Esophagus squamous epithelium (tissue), 5 donors: ENCODE measurements around the gene FAM124A. TPM values are rescaled to one million over a fixed set of nuclear protein-coding genes. Genes with fewer than 3 reads are reported as not detected.

ENCODE experiments used
- DNase-seq: peaks from one replicate; lab custom pipeline; 2025; lab: John Stamatoyannopoulos, UW
- H3K27ac ChIP-seq, 4 donors: fragments of 200-600 bp; sonication (generic); one replicate each; pipeline ENCODE4 v1.5.1; 2016 to 2019; ENCODE audit warnings: mild to moderate bottlenecking in 1 of 4
- H3K27me3 ChIP-seq, 4 donors: fragments of 200-600 bp; sonication (generic); 1 replicate in 3 of 4; 2 replicates in 1 of 4; pipeline versions ENCODE4 v1.5.1 to v1.6.0; 2017 to 2021; ENCODE audit warnings: antibody characterized with exemption in 1 of 4
- H3K36me3 ChIP-seq, 3 donors: fragments of 200-600 bp; sonication (generic); one replicate each; pipeline ENCODE4 v1.5.1; 2016 to 2019
- H3K4me1 ChIP-seq, 3 donors: fragments of 200-600 bp; sonication (generic); one replicate each; pipeline ENCODE4 v1.5.1; 2017 to 2019
- H3K4me3 ChIP-seq, 4 donors: fragments of 200-600 bp; sonication (generic); 1 replicate in 3 of 4; 2 replicates in 1 of 4; pipeline ENCODE4 v1.5.1; 2016 to 2019; ENCODE audit warnings: mild to moderate bottlenecking in 2 of 4, moderate library complexity in 1 of 4
- H3K9me3 ChIP-seq, 3 donors: fragments of 200-600 bp; sonication (generic); one replicate each; pipeline ENCODE4 v1.5.1; 2016 to 2019
- CTCF ChIP-seq, 6 experiments: fragments of 450-650 bp in 4 of 6; fragments of 200-600 bp in 2 of 6; sonication (generic) in 2 of 6; IDR thresholded peaks; one replicate each; pipeline ENCODE4 v1.5.1; 2016 to 2019; ENCODE audit warnings: antibody characterized with exemption in 6 of 6, mild to moderate bottlenecking in 4 of 6, moderate library complexity in 4 of 6
- POLR2A ChIP-seq, 4 donors: fragments of 450-650 bp; IDR thresholded peaks; one replicate each; pipeline ENCODE4 v1.6.1; 2017; ENCODE audit warnings: antibody characterized with exemption in 4 of 4, mild to moderate bottlenecking in 4 of 4, moderate library complexity in 3 of 4
- WGBS, 2 donors: methylation state at CpG; one replicate each; pipeline ENCODE4 v1.1.5; 2018; 5-methylcytosine and 5-hydroxymethylcytosine counted together
- intact Hi-C: fragments of 100-400 bp; cut with DNase I; formaldehyde crosslinking; loops from one replicate; pipeline ENCODE4 v1.15.0; 2022
- small RNA-seq, 4 donors: library from RNA; depleted of rRNA; stranded (forward); fragments of <200 nt; gene quantifications; one replicate each; pipeline ENCODE3, GENCODE V24; 2016
- total RNA-seq, 4 donors: library from RNA; depleted of rRNA; stranded (reverse); fragments of >200 nt; gene quantifications; one replicate each; pipeline ENCODE4 v1.1.0, GENCODE V29; 2016
- donor health status: DM: yes; HTN: yes; CAD: no.

The FAM124A gene
- total RNA-seq, 4 donors from 2014 or later = 0.45 to 2.5 (median 1.3) TPM

- Histone ChIP-seq H3K36me3 (no peaks in the 10 kb centered on the region), H3K4me3 (no peak overlapping the region), H3K9me3 (no peaks in the 10 kb centered on the region), H3K4me1 (no peaks in the 10 kb centered on the region), H3K27me3 (no peaks in the 10 kb centered on the region), H3K27ac (no peak overlapping the region)
- WGBS, 2 donors = 56 to 71% methylated on average over 2 of the region's 2 CpGs
- intact Hi-C loops = no loop called here
- DNase-seq = no peak
- TF ChIP-seq POLR2A (IDR thresholded peaks at IDR 0.05) (no peak), CTCF (IDR thresholded peaks at IDR 0.05) (no peak)
These were observed 110.6 kb downstream of the FAM124A start for GRCh38 chr13:51332566-51333361.

DNA sequence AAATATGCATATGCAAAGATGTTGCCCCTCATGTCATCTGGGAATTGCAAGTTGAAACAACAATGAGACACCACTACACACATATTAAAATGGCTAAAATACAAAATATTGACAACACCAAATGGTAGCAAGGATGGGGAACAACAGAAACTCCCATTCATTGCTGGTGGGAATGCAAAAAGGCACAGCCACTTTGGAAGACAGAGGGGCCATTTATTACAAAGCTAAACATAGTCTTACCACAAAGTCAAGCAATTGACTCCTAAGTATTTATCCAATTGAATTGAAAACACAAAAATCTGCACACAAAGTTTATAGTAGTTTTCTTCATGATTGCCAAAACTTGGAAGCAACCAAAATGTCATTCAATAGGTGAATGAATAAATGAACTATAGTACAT is 111.2 kb downstream of the FAM124A start:
- Histone ChIP-seq H3K27ac (no peak overlapping the region), H3K9me3 (no peaks in the 10 kb centered on the region), H3K4me1 (no peaks in the 10 kb centered on the region), H3K27me3 (no peaks in the 10 kb centered on the region), H3K4me3 (no peak overlapping the region), H3K36me3 (no peaks in the 10 kb centered on the region)
- intact Hi-C loops = no loop called here
- TF ChIP-seq POLR2A (IDR thresholded peaks at IDR 0.05) (no peak), CTCF (IDR thresholded peaks at IDR 0.05) (no peak)
- DNase-seq = no peak

DNA sequence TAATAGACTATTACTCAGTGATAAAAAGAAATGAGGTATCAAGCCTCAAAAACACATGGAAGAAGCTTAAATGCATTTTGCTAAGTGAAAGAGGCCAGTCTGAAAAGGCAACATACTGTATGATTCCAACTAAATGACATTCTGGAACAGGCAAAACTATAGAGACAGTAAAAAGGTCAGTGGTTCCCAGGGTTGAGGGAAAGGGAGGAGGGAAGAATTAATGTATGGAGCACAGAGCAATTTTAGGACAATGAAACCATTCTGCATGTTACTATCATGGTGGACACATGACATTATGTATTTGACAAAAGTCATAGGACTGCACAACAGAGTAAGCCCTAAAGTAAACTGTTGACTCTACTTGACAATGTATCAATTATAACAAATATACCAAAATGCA is 111.6 kb downstream of the FAM124A start:
- no peak for DNase-seq

More for the DNA sequence above, 111.6 kb downstream of the FAM124A start:
- no peaks in the 10 kb centered on the region for H3K4me1 ChIP-seq
- no peak overlapping the region for H3K27ac ChIP-seq
- intact Hi-C loops = no loop called here
- no peak for TF ChIP-seq CTCF (IDR thresholded peaks at IDR 0.05)
- no peak for TF ChIP-seq POLR2A (IDR thresholded peaks at IDR 0.05)
- no peaks in the 10 kb centered on the region for H3K27me3 ChIP-seq
- no peak overlapping the region for H3K4me3 ChIP-seq
- H3K36me3 ChIP-seq = no peaks in the 10 kb centered on the region
- no peaks in the 10 kb centered on the region for H3K9me3 ChIP-seq

Small RNAs within 50 kb of the gene (small RNA-seq; reads per million reads assigned to genes)
- 0 reads per million in 4 donors for gene PRELID3BP2

Other genes with a start within 250 kb of the FAM124A start
- gene C13orf42, start 111.1 kb upstream of the FAM124A start, total RNA-seq = not detected
- not detected for gene SERPINE3, start 117.3 kb downstream of the FAM124A start, total RNA-seq
- 10 to 100 TPM; 25.1 to 42.2 (median 31.8) TPM for gene INTS6, start 230.6 kb downstream of the FAM124A start, total RNA-seq